ENCODE results near the gene RPS16. TPM values are rescaled to one million over a fixed set of nuclear protein-coding genes. Genes with fewer than 3 reads are reported as not detected.
A peak's percentile ranks its signal among the peaks of the same experiment; 100 is the strongest.

Gene RPS16
- total and polyA plus RNA-seq, 9 of the 15 experiments (the other 6 are each of a cell fraction or from before 2014, with no cell fraction given), result 82.6 to 3,671 (median 2,204) TPM

DNA sequence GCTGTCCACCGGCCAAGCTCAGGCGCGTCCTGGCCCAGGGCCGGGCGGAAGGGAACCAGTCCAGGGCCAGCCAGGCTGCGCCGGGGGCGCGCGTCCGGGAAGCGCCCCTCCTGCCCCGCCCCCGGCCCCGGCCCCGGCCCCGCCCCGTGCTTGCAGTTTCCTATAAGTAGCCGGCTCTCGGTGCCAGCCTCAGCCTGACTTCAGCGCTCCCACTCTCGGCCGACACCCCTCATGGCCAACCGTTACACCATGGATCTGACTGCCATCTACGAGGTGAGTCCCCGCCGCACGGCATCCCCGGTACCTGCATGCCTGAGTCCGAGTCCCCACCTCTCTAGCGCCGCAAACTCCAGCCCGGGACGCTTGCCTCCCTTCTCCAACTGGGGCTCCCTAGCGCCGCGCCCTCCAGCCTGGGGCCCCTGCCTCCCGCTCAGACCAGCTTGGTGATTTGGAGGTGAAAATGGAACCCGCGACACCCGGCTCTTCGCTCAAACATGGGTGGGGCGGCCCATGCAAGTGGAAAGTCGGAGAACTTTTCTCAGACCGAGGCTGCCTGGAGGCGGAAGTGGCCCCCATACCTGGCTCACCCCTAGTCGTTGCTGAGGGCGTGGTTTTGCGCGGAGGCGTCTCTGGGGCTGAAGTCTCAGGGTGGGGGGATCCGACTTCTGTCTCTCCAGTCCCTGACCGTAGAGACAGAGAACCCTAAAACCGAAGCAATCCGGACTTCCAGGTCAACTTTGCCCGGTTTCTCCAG, 28.9 kb downstream of the RPS16 start, which contains the start of gene ZFP36 (continued):
- TF ChIP-seq, protein P1, sequence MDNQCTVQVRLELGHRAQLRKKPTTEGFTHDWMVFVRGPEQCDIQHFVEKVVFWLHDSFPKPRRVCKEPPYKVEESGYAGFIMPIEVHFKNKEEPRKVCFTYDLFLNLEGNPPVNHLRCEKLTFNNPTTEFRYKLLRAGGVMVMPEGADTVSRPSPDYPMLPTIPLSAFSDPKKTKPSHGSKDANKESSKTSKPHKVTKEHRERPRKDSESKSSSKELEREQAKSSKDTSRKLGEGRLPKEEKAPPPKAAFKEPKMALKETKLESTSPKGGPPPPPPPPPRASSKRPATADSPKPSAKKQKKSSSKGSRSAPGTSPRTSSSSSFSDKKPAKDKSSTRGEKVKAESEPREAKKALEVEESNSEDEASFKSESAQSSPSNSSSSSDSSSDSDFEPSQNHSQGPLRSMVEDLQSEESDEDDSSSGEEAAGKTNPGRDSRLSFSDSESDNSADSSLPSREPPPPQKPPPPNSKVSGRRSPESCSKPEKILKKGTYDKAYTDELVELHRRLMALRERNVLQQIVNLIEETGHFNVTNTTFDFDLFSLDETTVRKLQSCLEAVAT (IDR thresholded peaks at IDR 0.05), result peak; percentile 62 to 80; a peak in 2 of 4 replicates
- peak in 1 of 2 experiments; percentile 83; a peak in 2 of 4 replicates for TF ChIP-seq SRF (CRISPR knock-in tag; IDR thresholded peaks at IDR 0.05)
- TF ChIP-seq, protein P2, sequence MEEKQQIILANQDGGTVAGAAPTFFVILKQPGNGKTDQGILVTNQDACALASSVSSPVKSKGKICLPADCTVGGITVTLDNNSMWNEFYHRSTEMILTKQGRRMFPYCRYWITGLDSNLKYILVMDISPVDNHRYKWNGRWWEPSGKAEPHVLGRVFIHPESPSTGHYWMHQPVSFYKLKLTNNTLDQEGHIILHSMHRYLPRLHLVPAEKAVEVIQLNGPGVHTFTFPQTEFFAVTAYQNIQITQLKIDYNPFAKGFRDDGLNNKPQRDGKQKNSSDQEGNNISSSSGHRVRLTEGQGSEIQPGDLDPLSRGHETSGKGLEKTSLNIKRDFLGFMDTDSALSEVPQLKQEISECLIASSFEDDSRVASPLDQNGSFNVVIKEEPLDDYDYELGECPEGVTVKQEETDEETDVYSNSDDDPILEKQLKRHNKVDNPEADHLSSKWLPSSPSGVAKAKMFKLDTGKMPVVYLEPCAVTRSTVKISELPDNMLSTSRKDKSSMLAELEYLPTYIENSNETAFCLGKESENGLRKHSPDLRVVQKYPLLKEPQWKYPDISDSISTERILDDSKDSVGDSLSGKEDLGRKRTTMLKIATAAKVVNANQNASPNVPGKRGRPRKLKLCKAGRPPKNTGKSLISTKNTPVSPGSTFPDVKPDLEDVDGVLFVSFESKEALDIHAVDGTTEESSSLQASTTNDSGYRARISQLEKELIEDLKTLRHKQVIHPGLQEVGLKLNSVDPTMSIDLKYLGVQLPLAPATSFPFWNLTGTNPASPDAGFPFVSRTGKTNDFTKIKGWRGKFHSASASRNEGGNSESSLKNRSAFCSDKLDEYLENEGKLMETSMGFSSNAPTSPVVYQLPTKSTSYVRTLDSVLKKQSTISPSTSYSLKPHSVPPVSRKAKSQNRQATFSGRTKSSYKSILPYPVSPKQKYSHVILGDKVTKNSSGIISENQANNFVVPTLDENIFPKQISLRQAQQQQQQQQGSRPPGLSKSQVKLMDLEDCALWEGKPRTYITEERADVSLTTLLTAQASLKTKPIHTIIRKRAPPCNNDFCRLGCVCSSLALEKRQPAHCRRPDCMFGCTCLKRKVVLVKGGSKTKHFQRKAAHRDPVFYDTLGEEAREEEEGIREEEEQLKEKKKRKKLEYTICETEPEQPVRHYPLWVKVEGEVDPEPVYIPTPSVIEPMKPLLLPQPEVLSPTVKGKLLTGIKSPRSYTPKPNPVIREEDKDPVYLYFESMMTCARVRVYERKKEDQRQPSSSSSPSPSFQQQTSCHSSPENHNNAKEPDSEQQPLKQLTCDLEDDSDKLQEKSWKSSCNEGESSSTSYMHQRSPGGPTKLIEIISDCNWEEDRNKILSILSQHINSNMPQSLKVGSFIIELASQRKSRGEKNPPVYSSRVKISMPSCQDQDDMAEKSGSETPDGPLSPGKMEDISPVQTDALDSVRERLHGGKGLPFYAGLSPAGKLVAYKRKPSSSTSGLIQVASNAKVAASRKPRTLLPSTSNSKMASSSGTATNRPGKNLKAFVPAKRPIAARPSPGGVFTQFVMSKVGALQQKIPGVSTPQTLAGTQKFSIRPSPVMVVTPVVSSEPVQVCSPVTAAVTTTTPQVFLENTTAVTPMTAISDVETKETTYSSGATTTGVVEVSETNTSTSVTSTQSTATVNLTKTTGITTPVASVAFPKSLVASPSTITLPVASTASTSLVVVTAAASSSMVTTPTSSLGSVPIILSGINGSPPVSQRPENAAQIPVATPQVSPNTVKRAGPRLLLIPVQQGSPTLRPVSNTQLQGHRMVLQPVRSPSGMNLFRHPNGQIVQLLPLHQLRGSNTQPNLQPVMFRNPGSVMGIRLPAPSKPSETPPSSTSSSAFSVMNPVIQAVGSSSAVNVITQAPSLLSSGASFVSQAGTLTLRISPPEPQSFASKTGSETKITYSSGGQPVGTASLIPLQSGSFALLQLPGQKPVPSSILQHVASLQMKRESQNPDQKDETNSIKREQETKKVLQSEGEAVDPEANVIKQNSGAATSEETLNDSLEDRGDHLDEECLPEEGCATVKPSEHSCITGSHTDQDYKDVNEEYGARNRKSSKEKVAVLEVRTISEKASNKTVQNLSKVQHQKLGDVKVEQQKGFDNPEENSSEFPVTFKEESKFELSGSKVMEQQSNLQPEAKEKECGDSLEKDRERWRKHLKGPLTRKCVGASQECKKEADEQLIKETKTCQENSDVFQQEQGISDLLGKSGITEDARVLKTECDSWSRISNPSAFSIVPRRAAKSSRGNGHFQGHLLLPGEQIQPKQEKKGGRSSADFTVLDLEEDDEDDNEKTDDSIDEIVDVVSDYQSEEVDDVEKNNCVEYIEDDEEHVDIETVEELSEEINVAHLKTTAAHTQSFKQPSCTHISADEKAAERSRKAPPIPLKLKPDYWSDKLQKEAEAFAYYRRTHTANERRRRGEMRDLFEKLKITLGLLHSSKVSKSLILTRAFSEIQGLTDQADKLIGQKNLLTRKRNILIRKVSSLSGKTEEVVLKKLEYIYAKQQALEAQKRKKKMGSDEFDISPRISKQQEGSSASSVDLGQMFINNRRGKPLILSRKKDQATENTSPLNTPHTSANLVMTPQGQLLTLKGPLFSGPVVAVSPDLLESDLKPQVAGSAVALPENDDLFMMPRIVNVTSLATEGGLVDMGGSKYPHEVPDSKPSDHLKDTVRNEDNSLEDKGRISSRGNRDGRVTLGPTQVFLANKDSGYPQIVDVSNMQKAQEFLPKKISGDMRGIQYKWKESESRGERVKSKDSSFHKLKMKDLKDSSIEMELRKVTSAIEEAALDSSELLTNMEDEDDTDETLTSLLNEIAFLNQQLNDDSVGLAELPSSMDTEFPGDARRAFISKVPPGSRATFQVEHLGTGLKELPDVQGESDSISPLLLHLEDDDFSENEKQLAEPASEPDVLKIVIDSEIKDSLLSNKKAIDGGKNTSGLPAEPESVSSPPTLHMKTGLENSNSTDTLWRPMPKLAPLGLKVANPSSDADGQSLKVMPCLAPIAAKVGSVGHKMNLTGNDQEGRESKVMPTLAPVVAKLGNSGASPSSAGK (IDR thresholded peaks at IDR 0.05), result no peak
- TF ChIP-seq, protein P3, sequence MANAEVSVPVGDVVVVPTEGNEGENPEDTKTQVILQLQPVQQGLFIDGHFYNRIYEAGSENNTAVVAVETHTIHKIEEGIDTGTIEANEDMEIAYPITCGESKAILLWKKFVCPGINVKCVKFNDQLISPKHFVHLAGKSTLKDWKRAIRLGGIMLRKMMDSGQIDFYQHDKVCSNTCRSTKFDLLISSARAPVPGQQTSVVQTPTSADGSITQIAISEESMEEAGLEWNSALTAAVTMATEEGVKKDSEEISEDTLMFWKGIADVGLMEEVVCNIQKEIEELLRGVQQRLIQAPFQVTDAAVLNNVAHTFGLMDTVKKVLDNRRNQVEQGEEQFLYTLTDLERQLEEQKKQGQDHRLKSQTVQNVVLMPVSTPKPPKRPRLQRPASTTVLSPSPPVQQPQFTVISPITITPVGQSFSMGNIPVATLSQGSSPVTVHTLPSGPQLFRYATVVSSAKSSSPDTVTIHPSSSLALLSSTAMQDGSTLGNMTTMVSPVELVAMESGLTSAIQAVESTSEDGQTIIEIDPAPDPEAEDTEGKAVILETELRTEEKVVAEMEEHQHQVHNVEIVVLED (CRISPR knock-in tag; IDR thresholded peaks at IDR 0.05), result no peak
- TF ChIP-seq KAT2B (IDR thresholded peaks at IDR 0.05; ENCODE audit: low read depth, low read length), result no peak
- no peak for TF ChIP-seq KDM1A (IDR thresholded peaks at IDR 0.05)
- TF ChIP-seq, protein P4, sequence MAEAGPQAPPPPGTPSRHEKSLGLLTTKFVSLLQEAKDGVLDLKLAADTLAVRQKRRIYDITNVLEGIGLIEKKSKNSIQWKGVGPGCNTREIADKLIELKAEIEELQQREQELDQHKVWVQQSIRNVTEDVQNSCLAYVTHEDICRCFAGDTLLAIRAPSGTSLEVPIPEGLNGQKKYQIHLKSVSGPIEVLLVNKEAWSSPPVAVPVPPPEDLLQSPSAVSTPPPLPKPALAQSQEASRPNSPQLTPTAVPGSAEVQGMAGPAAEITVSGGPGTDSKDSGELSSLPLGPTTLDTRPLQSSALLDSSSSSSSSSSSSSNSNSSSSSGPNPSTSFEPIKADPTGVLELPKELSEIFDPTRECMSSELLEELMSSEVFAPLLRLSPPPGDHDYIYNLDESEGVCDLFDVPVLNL (CRISPR knock-in tag; IDR thresholded peaks at IDR 0.05; ENCODE audit: low read depth), result peak; percentile 24; the same call in 1 of the 2 replicates
- no peak for TF ChIP-seq SIX5 (IDR thresholded peaks at IDR 0.05; ENCODE audit: borderline replicate concordance in 1 of 2, insufficient read depth in 1 of 2, low read depth in 1 of 2, low read length in 2 of 2)

All from K562 (cell line).